RWPE2 (cell line): ENCODE data around the gene NRL.

Experiments used
- ATAC-seq: fragments of 200-7000 bp; cut with Tn5 transposase; 3 replicates; pipeline ENCODE4 v1.9.1; 2021; ENCODE audit warnings: low read depth
- DNase-seq: peaks from one replicate; pipeline ENCODE4 v3.0.0-alpha.2; 2020; ENCODE audit warnings: low spot score
- H3K27ac ChIP-seq: fragments of 450-650 bp; 2 replicates; pipeline ENCODE4 v1.5.1; 2017; ENCODE audit warnings: mild to moderate bottlenecking; ENCODE audit not compliant: poor library complexity, severe bottlenecking
- H3K27me3 ChIP-seq: fragments of 250-450 bp; sonication (Bioruptor Pico); 2 replicates; pipeline ENCODE4 v1.5.1; 2021; ENCODE audit warnings: mild to moderate bottlenecking, moderate library complexity; ENCODE audit not compliant: insufficient read depth, poor library complexity, severe bottlenecking
- H3K36me3 ChIP-seq: fragments of 250-450 bp; sonication (Bioruptor Pico); 2 replicates; pipeline ENCODE4 v1.5.1; 2020; ENCODE audit warnings: low read depth, mild to moderate bottlenecking, moderate library complexity
- H3K4me1 ChIP-seq: fragments of 250-450 bp; sonication (Bioruptor Pico); 2 replicates; pipeline ENCODE4 v1.5.1; 2021; ENCODE audit warnings: mild to moderate bottlenecking, moderate library complexity; ENCODE audit not compliant: insufficient read depth, poor library complexity, severe bottlenecking
- H3K4me3 ChIP-seq: fragments of 250-450 bp; sonication (Bioruptor Pico); 2 replicates; pipeline ENCODE4 v1.5.1; 2021; ENCODE audit warnings: mild to moderate bottlenecking, moderate library complexity; ENCODE audit not compliant: severe bottlenecking
- H3K9me3 ChIP-seq: fragments of 250-450 bp; sonication (Bioruptor Pico); 2 replicates; pipeline ENCODE4 v1.5.1; 2021; ENCODE audit warnings: mild to moderate bottlenecking, moderate library complexity; ENCODE audit not compliant: severe bottlenecking
- TF ChIP-seq, protein P1 (sequence below): fragments of 450-650 bp; IDR thresholded peaks from one replicate; pipeline ENCODE4 v1.5.1; 2017; ENCODE audit warnings: mild to moderate bottlenecking, moderate library complexity; ENCODE audit not compliant: poor library complexity, severe bottlenecking

Gene NRL

GRCh38 chr14:24159777-24160498 is 45.2 kb upstream of the NRL start:
- no peaks in the 10 kb centered on the region for H3K9me3 ChIP-seq
- DNase-seq = no peak
- no peak overlapping the region for H3K4me3 ChIP-seq
- H3K27ac ChIP-seq = peak overlapping the region; percentile 71
- no peaks in the 10 kb centered on the region for H3K27me3 ChIP-seq
- H3K4me1 ChIP-seq = peaks cover 3% of the 10 kb centered on the region
- ATAC-seq = no peak
- H3K36me3 ChIP-seq = peaks cover 74% of the 10 kb centered on the region
- TF ChIP-seq, protein P1, sequence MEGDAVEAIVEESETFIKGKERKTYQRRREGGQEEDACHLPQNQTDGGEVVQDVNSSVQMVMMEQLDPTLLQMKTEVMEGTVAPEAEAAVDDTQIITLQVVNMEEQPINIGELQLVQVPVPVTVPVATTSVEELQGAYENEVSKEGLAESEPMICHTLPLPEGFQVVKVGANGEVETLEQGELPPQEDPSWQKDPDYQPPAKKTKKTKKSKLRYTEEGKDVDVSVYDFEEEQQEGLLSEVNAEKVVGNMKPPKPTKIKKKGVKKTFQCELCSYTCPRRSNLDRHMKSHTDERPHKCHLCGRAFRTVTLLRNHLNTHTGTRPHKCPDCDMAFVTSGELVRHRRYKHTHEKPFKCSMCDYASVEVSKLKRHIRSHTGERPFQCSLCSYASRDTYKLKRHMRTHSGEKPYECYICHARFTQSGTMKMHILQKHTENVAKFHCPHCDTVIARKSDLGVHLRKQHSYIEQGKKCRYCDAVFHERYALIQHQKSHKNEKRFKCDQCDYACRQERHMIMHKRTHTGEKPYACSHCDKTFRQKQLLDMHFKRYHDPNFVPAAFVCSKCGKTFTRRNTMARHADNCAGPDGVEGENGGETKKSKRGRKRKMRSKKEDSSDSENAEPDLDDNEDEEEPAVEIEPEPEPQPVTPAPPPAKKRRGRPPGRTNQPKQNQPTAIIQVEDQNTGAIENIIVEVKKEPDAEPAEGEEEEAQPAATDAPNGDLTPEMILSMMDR = no peak

GRCh38 chr14:24157331-24157730 is 42.6 kb upstream of the NRL start:
- Histone ChIP-seq H3K9me3 (no peaks in the 10 kb centered on the region), H3K27me3 (no peaks in the 10 kb centered on the region), H3K27ac (no peak overlapping the region), H3K4me1 (peaks cover 2% of the 10 kb centered on the region), H3K4me3 (no peak overlapping the region), H3K36me3 (peaks cover 72% of the 10 kb centered on the region)
- DNase-seq (no peak), ATAC-seq (no peak)
- TF ChIP-seq, protein P1 = no peak

- ATAC-seq = no peak
- Histone ChIP-seq H3K27ac (no peak overlapping the region), H3K4me3 (no peak overlapping the region), H3K9me3 (no peaks in the 10 kb centered on the region), H3K36me3 (peaks cover 73% of the 10 kb centered on the region), H3K27me3 (no peaks in the 10 kb centered on the region), H3K4me1 (no peaks in the 10 kb centered on the region)
- TF ChIP-seq, protein P1 = no peak
- DNase-seq = no peak
Measured at GRCh38 chr14:24156840-24157239, 42.1 kb upstream of the NRL start.

- ATAC-seq = no peak
- DNase-seq = no peak
- Histone ChIP-seq H3K4me3 (no peak overlapping the region), H3K27ac (no peak overlapping the region), H3K27me3 (no peaks in the 10 kb centered on the region), H3K9me3 (no peaks in the 10 kb centered on the region), H3K36me3 (peaks cover 83% of the 10 kb centered on the region), H3K4me1 (no peaks in the 10 kb centered on the region)
- TF ChIP-seq, protein P1 = no peak
Measured at GRCh38 chr14:24155100-24155499, 40.4 kb upstream of the NRL start.

DNA sequence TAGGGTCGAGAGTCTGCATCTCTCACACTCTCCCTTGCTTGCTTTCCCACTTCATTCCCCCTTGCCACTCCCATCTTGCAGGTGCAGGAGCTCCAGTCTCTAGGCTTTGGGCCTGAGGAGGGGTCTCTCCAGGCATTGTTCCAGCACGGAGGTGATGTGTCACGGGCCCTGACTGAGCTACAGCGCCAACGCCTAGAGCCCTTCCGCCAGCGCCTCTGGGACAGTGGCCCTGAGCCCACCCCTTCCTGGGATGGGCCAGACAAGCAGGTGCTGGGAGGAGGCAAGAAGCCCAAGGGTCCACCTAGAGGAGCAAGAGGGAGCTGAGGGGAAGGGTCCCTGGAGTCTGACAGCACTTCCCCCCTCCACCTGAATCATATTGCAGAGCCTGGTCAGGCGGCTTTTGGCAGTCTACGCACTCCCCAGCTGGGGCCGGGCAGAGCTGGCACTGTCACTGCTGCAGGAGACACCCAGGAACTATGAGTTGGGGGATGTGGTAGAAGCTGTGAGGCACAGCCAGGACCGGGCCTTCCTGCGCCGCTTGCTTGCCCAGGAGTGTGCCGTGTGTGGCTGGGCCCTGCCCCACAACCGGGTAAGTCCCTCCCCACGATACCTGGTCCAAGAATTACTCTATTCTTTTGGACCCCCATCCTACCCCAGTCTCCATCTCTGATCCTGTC is 36.8 kb upstream of the NRL start:
- ATAC-seq (no peak), DNase-seq (no peak)
- no peaks in the 10 kb centered on the region for H3K27me3 ChIP-seq
- no peak overlapping the region for H3K4me3 ChIP-seq
- H3K36me3 ChIP-seq = peaks cover 80% of the 10 kb centered on the region
- no peaks in the 10 kb centered on the region for H3K9me3 ChIP-seq
- TF ChIP-seq, protein P1 = no peak
- no peaks in the 10 kb centered on the region for H3K4me1 ChIP-seq
- H3K27ac ChIP-seq = no peak overlapping the region
